ENCODE results near the gene NADK2.

GRCh38 chr5:36153298-36153677 lies 88.4 kb downstream of the NADK2 start:
- TF ChIP-seq TEAD4 (IDR thresholded peaks at IDR 0.05) = no peak
- TF ChIP-seq MAX (IDR thresholded peaks at IDR 0.05) = no peak
- TF ChIP-seq RAD21 (IDR thresholded peaks at IDR 0.05; ENCODE audit: low read depth) = no peak
